Lower leg skin (tissue), 3 donors: ENCODE measurements around the gene DKC1.

Experiments used
- POLR2A ChIP-seq, 2 donors: fragments of 450-650 bp; IDR thresholded peaks; one replicate each; pipeline ENCODE4 v1.6.1; 2016 to 2017; ENCODE audit warnings: antibody characterized with exemption in 2 of 2, mild to moderate bottlenecking in 1 of 2, moderate library complexity in 1 of 2
- TF ChIP-seq, protein P1 (sequence below), 3 donors: fragments of 450-650 bp; IDR thresholded peaks; one replicate each; pipeline ENCODE4 v1.5.1; 2016; ENCODE audit warnings: antibody characterized with exemption in 3 of 3, mild to moderate bottlenecking in 3 of 3, moderate library complexity in 2 of 3

- TF ChIP-seq, protein P1, sequence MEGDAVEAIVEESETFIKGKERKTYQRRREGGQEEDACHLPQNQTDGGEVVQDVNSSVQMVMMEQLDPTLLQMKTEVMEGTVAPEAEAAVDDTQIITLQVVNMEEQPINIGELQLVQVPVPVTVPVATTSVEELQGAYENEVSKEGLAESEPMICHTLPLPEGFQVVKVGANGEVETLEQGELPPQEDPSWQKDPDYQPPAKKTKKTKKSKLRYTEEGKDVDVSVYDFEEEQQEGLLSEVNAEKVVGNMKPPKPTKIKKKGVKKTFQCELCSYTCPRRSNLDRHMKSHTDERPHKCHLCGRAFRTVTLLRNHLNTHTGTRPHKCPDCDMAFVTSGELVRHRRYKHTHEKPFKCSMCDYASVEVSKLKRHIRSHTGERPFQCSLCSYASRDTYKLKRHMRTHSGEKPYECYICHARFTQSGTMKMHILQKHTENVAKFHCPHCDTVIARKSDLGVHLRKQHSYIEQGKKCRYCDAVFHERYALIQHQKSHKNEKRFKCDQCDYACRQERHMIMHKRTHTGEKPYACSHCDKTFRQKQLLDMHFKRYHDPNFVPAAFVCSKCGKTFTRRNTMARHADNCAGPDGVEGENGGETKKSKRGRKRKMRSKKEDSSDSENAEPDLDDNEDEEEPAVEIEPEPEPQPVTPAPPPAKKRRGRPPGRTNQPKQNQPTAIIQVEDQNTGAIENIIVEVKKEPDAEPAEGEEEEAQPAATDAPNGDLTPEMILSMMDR (IDR thresholded peaks at IDR 0.05), result no peak
- TF ChIP-seq POLR2A (IDR thresholded peaks at IDR 0.05), result no peak
Measured at GRCh38 chrX:154730253-154730891, 32.3 kb upstream of the DKC1 start.
